Spleen (tissue), 11 donors: ENCODE measurements around the gene FANCE. TPM values are rescaled to one million over a fixed set of nuclear protein-coding genes. Genes with fewer than 3 reads are reported as not detected.

ENCODE experiments used
- DNase-seq: peaks from one replicate; pipeline ENCODE4 v3.0.0-alpha.2; 2020
- H3K27ac ChIP-seq, 8 donors: fragments of 200-600 bp; sonication (generic) in 7 of 8; 1 replicate in 4 of 8; 2 replicates in 4 of 8; pipeline versions ENCODE4 v1.5.0 to v1.8.0; 2016 to 2021; ENCODE audit warnings: inconsistent platforms in 4 of 8, mild to moderate bottlenecking in 4 of 8, moderate library complexity in 1 of 8
- H3K27me3 ChIP-seq, 7 donors: fragments of 200-600 bp; sonication (generic) in 6 of 7; replicated peaks in 1 of 7; 1 replicate in 4 of 7; 2 replicates in 3 of 7; pipeline versions ENCODE4 v1.5.0 to v1.8.0; 2016 to 2021; ENCODE audit warnings: inconsistent platforms in 3 of 7, mild to moderate bottlenecking in 1 of 7
- H3K36me3 ChIP-seq, 6 donors: fragments of 200-600 bp; sonication (generic) in 5 of 6; 1 replicate in 4 of 6; 2 replicates in 2 of 6; pipeline versions ENCODE4 v1.5.0 to v1.8.0; 2016 to 2021; ENCODE audit warnings: inconsistent platforms in 2 of 6
- H3K4me1 ChIP-seq, 6 donors: fragments of 200-600 bp; sonication (generic) in 5 of 6; 1 replicate in 3 of 6; 2 replicates in 3 of 6; pipeline versions ENCODE4 v1.5.0 to v1.8.0; 2016 to 2021; ENCODE audit warnings: inconsistent platforms in 3 of 6
- H3K4me3 ChIP-seq, 8 donors: fragments of 200-600 bp; sonication (generic) in 7 of 8; 1 replicate in 4 of 8; 2 replicates in 4 of 8; pipeline versions ENCODE4 v1.5.0 to v1.8.0; 2016 to 2021; ENCODE audit warnings: inconsistent platforms in 4 of 8, mild to moderate bottlenecking in 4 of 8, moderate library complexity in 2 of 8
- H3K9me3 ChIP-seq, 8 donors: fragments of 200-600 bp; sonication (generic) in 7 of 8; 1 replicate in 4 of 8; 2 replicates in 4 of 8; pipeline versions ENCODE4 v1.5.0 to v1.8.0; 2016 to 2021; ENCODE audit warnings: inconsistent platforms in 4 of 8
- POLR2A ChIP-seq, 3 donors: fragments of 450-650 bp; IDR thresholded peaks; one replicate each; pipeline ENCODE4 v1.5.1; 2017; ENCODE audit warnings: antibody characterized with exemption in 3 of 3, mild to moderate bottlenecking in 1 of 3
- POLR2AphosphoS5 ChIP-seq, 3 donors: sonication (generic); formaldehyde crosslinking; IDR thresholded peaks; one replicate each; pipeline ENCODE4 v1.5.1; 2017; ENCODE audit warnings: antibody characterized with exemption in 3 of 3
- WGBS, 5 donors: extraction: QIAGEN DNeasy Blood & Tissue Kit in 3 of 5; methylation state at CpG; one replicate each; pipeline versions ENCODE4 v1.1.5 to v1.1.7; 2013 to 2018; 5-methylcytosine and 5-hydroxymethylcytosine counted together
- intact Hi-C: fragments of 100-400 bp; cut with DNase I; formaldehyde crosslinking; loops from one replicate; pipeline ENCODE4 v1.15.0; 2023; ENCODE audit warnings: low total_unique reads
- polyA plus RNA-seq, 3 donors: library from polyadenylated mRNA; stranded (reverse); fragments of 200-250 nt; gene quantifications; one replicate each; pipeline ENCODE4 v1.2.1, GENCODE V29; 2013
- total RNA-seq, 7 donors: library from RNA; depleted of rRNA in 3 of 7; stranded (reverse); fragments of >200 nt in 3 of 7; fragmentation: NEBNext Ultra II Directional in 4 of 7; extraction: Animal tissue kit (Norgen Biotek cat#: 25700) in 4 of 7; gene quantifications; one replicate each; pipeline versions ENCODE4 v1.1.0 to v1.2.1, GENCODE V29; 2016 to 2021
- TF ChIP-seq, protein P1 (sequence below), 11 experiments: fragments of 200-600 bp in 7 of 11; fragments of 450-650 bp in 4 of 11; sonication (generic) in 4 of 11; IDR thresholded peaks in 8 of 11; conservative IDR thresholded peaks in 3 of 11; 1 replicate in 7 of 11; 2 replicates in 4 of 11; pipeline versions ENCODE4 v1.4.0 to v1.8.0; 2016 to 2021; ENCODE audit warnings: antibody characterized with exemption in 11 of 11, inconsistent platforms in 4 of 11, mild to moderate bottlenecking in 1 of 11
- donor health status: healthy with polysubstance abuse.
- donor health status: DM: no; HTN: no; CAD: no; lungs with moderate emphysema.
- donor health status: DM: no; HTN: no; CAD: no.
- donor health status: Bipolar disorder and iron deficiency.
- donor health status: healthy.
- donor health status: DM: no; HTN: no; CAD: no.
- donor health status: DM: yes; HTN: yes; CAD: no.

The FANCE gene
- total and polyA plus RNA-seq, 10 donors: 2.9 to 5.8 (median 4.2) TPM

DNA sequence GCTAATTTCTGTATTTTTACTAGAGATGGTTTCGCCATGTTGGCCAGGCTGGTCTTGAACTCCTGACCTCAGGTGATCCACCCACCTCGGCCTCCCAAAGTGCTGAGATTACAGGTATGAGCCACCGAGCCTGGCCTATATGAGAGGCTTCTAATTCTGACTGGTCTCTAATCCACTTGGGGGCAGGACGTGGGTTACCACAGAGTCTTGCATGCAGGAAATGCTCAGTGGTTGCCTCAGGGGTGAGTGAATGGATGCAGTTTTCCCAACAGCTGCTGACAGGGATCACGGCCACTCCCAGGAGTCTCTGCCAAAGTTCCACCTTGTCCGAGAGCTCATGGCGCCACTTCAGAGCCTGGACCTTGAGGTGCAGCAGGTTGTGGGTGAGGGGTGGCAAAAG lies 6.4 kb upstream of the FANCE start:
- no peaks in the 10 kb centered on the region for H3K36me3 ChIP-seq
- no peak overlapping the region for H3K27ac ChIP-seq
- no peaks in the 10 kb centered on the region for H3K9me3 ChIP-seq
- 58 to 77% (median 62%) methylated on average over 7 of the region's 7 CpGs for whole genome bisulfite sequencing, 5 donors
- H3K4me3 ChIP-seq: no peak overlapping the region
- H3K4me1 ChIP-seq: peaks cover 0 to 15% (median 7%) of the 10 kb centered on the region in 6 donors
- no peaks in the 10 kb centered on the region for H3K27me3 ChIP-seq
- DNase-seq: no peak
- TF ChIP-seq POLR2AphosphoS5 (IDR thresholded peaks at IDR 0.05) (no peak), POLR2A (IDR thresholded peaks at IDR 0.05) (no peak)
- TF ChIP-seq, protein P1, sequence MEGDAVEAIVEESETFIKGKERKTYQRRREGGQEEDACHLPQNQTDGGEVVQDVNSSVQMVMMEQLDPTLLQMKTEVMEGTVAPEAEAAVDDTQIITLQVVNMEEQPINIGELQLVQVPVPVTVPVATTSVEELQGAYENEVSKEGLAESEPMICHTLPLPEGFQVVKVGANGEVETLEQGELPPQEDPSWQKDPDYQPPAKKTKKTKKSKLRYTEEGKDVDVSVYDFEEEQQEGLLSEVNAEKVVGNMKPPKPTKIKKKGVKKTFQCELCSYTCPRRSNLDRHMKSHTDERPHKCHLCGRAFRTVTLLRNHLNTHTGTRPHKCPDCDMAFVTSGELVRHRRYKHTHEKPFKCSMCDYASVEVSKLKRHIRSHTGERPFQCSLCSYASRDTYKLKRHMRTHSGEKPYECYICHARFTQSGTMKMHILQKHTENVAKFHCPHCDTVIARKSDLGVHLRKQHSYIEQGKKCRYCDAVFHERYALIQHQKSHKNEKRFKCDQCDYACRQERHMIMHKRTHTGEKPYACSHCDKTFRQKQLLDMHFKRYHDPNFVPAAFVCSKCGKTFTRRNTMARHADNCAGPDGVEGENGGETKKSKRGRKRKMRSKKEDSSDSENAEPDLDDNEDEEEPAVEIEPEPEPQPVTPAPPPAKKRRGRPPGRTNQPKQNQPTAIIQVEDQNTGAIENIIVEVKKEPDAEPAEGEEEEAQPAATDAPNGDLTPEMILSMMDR (IDR thresholded peaks at IDR 0.05 in 8 of 11, conservative IDR thresholded peaks at IDR 0.05 in 3 of 11): no peak
- intact Hi-C loops: no loop called here

DNA sequence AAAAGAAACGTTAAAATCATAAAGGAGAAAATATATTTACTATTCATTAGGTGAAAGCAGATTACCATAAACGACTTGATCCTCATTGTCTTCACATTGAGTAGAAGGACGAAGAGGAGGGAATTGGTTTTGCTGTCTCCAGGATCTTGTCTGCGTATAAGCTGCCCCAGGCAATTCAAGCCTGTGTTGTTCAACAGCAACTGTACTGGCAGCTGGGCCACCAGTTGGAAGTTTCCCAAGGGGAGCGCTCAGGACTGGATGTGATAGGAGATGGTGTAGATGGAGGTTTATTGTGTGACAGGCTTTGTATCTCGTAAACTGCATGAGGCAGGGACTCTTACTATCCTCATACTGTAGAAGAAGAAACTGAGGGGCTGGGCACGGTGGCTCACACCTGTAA lies 3.9 kb upstream of the FANCE start:
- no peak overlapping the region for H3K27ac ChIP-seq
- peaks cover 13 to 36% (median 24%) of the 10 kb centered on the region in 6 donors for H3K4me1 ChIP-seq
- intact Hi-C loops: no loop called here
- 76 to 86% (median 81%) methylated on average over 7 of the region's 7 CpGs for WGBS, 5 donors
- no peak overlapping the region for H3K4me3 ChIP-seq
- H3K9me3 ChIP-seq: no peaks in the 10 kb centered on the region
- TF ChIP-seq, protein P1 (IDR thresholded peaks at IDR 0.05 in 8 of 11, conservative IDR thresholded peaks at IDR 0.05 in 3 of 11): no peak
- TF ChIP-seq POLR2A (IDR thresholded peaks at IDR 0.05) (no peak), POLR2AphosphoS5 (IDR thresholded peaks at IDR 0.05) (no peak)
- no peaks in the 10 kb centered on the region for H3K36me3 ChIP-seq
- H3K27me3 ChIP-seq: no peaks in the 10 kb centered on the region
- DNase-seq: no peak

DNA sequence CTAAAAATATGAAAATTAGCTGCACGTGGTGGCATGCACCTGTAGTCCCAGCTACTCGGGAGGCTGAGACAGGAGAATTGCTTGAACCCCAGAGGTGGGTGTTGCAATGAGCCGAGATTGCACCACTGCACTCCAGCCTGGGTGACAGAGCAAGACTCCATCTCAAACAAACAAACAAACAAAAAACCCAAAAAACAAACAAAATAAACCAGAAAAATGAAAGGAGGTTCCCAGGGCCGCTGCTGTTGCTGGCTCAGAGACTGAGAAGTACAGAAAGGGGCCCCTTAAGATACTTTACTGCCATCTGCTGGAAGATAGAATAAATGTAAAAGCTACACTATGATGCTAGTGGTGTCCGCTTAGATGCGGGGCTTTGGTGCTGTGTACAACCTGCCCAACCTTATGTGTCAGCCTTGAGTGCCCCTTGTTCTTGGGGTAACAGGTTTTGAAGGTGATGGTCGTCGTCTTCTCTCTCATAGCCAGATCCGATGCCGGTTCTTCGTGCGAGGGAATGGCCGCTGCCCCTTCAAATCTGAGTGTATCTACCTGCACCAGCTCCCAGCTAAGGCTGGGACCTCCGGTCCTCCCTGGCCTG lies 2.8 kb upstream of the FANCE start:
- H3K27me3 ChIP-seq: no peaks in the 10 kb centered on the region
- peaks cover 22 to 48% (median 31%) of the 10 kb centered on the region in 6 donors for H3K4me1 ChIP-seq
- intact Hi-C loops: no loop called here
- no peak overlapping the region for H3K27ac ChIP-seq
- H3K36me3 ChIP-seq: no peaks in the 10 kb centered on the region
- DNase-seq: no peak
- TF ChIP-seq, protein P1 (IDR thresholded peaks at IDR 0.05 in 8 of 11, conservative IDR thresholded peaks at IDR 0.05 in 3 of 11): peak; percentile 63 to 84 (median 78)
- no peak for TF ChIP-seq POLR2AphosphoS5 (IDR thresholded peaks at IDR 0.05)
- TF ChIP-seq POLR2A (IDR thresholded peaks at IDR 0.05): no peak
- H3K9me3 ChIP-seq: no peaks in the 10 kb centered on the region
- H3K4me3 ChIP-seq: no peak overlapping the region
- WGBS, 5 donors: 31 to 41% (median 34%) methylated on average over 14 of the region's 14 CpGs

DNA sequence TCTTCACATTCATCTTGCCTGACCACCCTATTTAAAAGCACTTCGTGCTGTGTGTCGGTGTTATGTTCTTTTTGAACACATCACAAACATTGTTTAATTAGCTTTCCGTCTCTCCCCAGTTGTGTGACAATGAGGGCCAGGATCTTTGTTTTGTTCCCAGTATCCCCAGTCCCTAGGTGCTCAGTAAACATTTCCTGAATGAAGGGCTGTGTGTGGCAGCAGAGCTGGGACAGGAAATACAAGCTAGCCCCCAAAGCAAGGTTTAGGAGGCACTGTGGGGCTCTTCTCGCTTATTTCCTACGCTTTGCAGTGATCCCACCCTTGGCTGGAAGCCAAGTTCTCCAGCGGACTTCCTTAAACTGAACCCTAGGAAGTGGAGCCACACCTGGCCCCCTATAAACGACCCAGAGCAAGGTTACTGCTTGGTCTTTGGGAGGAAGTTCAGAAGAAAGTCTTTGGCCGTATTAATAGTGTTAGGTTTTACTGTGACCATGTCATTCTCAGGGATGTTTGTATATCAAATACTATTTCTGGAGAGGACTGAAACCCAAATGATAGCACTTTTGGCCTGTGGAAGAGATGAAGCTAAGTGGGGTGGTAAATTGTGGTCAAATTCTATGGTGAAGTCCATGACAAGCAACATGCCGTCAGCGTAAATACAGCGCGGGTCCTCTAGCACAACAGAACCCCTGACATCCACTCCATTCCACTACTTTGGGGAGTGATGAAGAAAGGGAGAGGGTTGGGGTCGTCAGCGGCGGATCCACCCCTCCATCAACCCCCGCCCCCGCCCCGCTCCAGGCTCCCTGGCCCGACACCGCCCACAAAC lies 570 bp upstream of the FANCE start:
- H3K27me3 ChIP-seq: no peaks in the 10 kb centered on the region
- peaks cover 22 to 51% (median 31%) of the 10 kb centered on the region in 6 donors for H3K4me1 ChIP-seq
- peak overlapping the region in 7 of 8 donors; percentile 59 to 88 (median 79) for H3K27ac ChIP-seq
- peaks cover 0 to 13% (median 6%) of the 10 kb centered on the region in 6 donors for H3K36me3 ChIP-seq
- H3K9me3 ChIP-seq: no peaks in the 10 kb centered on the region
- TF ChIP-seq, protein P1 (IDR thresholded peaks at IDR 0.05 in 8 of 11, conservative IDR thresholded peaks at IDR 0.05 in 3 of 11): no peak
- TF ChIP-seq POLR2A (IDR thresholded peaks at IDR 0.05): no peak
- no peak for TF ChIP-seq POLR2AphosphoS5 (IDR thresholded peaks at IDR 0.05)
- WGBS, 5 donors: 8 to 15% (median 13%) methylated on average over 20 of the region's 20 CpGs
- intact Hi-C loops: loop anchor here (5.0 kb wide), 1 partner anchor 109 kb away; the partner anchor contains the start of gene PPARD
- DNase-seq: no peak
- peak overlapping the region; percentile 66 to 96 (median 82) for H3K4me3 ChIP-seq
